B cell (primary cell): ENCODE measurements around the gene TSEN15. TPM values are rescaled to one million over a fixed set of nuclear protein-coding genes. Genes with fewer than 3 reads are reported as not detected.
"Not testable (repeated sequence)": the region's sequence is repeated elsewhere in the genome, so short reads cannot be mapped to it uniquely, and the experiment has no call there.

ENCODE experiments used
- ATAC-seq: fragments of 200-7000 bp; cut with Tn5 transposase; one replicate; pipeline ENCODE4 v1.10.0; 2021; ENCODE audit warnings: low read depth, mild to moderate bottlenecking, moderate number of reproducible peaks, moderate library complexity
- CTCF ChIA-PET: fragments of 350-600 bp; sonication (Branson Sonifier 250); formaldehyde crosslinking; loops from one replicate; lab custom pipeline; 2021; ENCODE audit warnings: antibody characterized with exemption, inconsistent platforms; lab: Charles Lee
- POLR2A ChIA-PET: fragments of 350-600 bp; sonication (Branson Sonifier 250); formaldehyde crosslinking; loops from one replicate; lab custom pipeline; 2021; ENCODE audit warnings: antibody characterized with exemption; lab: Charles Lee
- DNase-seq: peaks from one replicate; pipeline ENCODE4 v3.0.0; 2013
- H2AFZ ChIP-seq: 2 replicates; pipeline ENCODE4 v1.6.1; 2012; ENCODE audit warnings: mild to moderate bottlenecking, low read depth, low read length; ENCODE audit not compliant: insufficient read depth, poor library complexity, severe bottlenecking
- H3K27ac ChIP-seq, 2 donors: 1 replicate in 1 of 2; 2 replicates in 1 of 2; pipeline ENCODE4 v1.5.1; 2012 to 2013; ENCODE audit warnings: low read length in 2 of 2, mild to moderate bottlenecking in 2 of 2, moderate library complexity in 1 of 2
- H3K27me3 ChIP-seq, 4 experiments: fragments of 200-600 bp in 1 of 4; sonication (generic) in 1 of 4; replicated peaks in 1 of 4; 1 replicate in 2 of 4; 2 replicates in 2 of 4; pipeline versions ENCODE4 v1.6.1 to v1.7.0; 2013 to 2016; ENCODE audit warnings: low read length in 3 of 4, mild to moderate bottlenecking in 2 of 4, mixed read lengths in 1 of 4, moderate library complexity in 1 of 4; ENCODE audit not compliant: insufficient read depth in 4 of 4, control insufficient read depth in 3 of 4; ENCODE audit errors: control extremely low read depth in 1 of 4
- H3K36me3 ChIP-seq, 2 experiments: replicated peaks in 1 of 2; 1 replicate in 1 of 2; 2 replicates in 1 of 2; pipeline versions ENCODE4 v1.6.1 to v1.7.1; 2013; ENCODE audit warnings: low read length in 1 of 2; ENCODE audit not compliant: insufficient read depth in 2 of 2, control insufficient read depth in 1 of 2; ENCODE audit errors: control extremely low read depth in 1 of 2, extremely low read depth in 1 of 2
- H3K4me1 ChIP-seq, 2 donors: fragments of 200-600 bp in 1 of 2; sonication (generic) in 1 of 2; 1 replicate in 1 of 2; 2 replicates in 1 of 2; pipeline versions ENCODE4 v1.5.1 to v1.6.1; 2013 to 2017; ENCODE audit warnings: low read length in 2 of 2; ENCODE audit not compliant: control insufficient read depth in 2 of 2, insufficient read depth in 2 of 2
- H3K4me2 ChIP-seq: replicated peaks from 2 replicates; pipeline ENCODE3; 2012; ENCODE audit warnings: mild to moderate bottlenecking, low read depth, low read length; ENCODE audit not compliant: poor library complexity, severe bottlenecking
- H3K4me3 ChIP-seq, 5 experiments: fragments of 200-600 bp in 1 of 5; sonication (generic) in 1 of 5; 1 replicate in 3 of 5; 2 replicates in 2 of 5; pipeline versions ENCODE4 v1.5.1 to v1.7.0; 2011 to 2016; ENCODE audit warnings: low read length in 4 of 5, mild to moderate bottlenecking in 4 of 5, low read depth in 2 of 5, control low read depth in 1 of 5, moderate library complexity in 1 of 5; ENCODE audit not compliant: insufficient read depth in 1 of 5; ENCODE audit errors: control extremely low read depth in 1 of 5, extremely low read depth in 1 of 5
- H3K79me2 ChIP-seq: fragments of 200-600 bp; sonication (generic); one replicate; pipeline ENCODE4 v1.6.0; 2016; ENCODE audit warnings: low read length; ENCODE audit not compliant: control insufficient read depth, insufficient read depth
- H3K9ac ChIP-seq: fragments of 200-600 bp; sonication (generic); 2 replicates; pipeline ENCODE4 v1.6.1; 2017; ENCODE audit warnings: mild to moderate bottlenecking, low read length, moderate library complexity
- H3K9me3 ChIP-seq, 3 donors: one replicate each; pipeline versions ENCODE4 v1.6.1 to v1.7.1; 2013; ENCODE audit warnings: low read length in 2 of 3; ENCODE audit not compliant: control insufficient read depth in 2 of 3, insufficient read depth in 1 of 3; ENCODE audit errors: control extremely low read depth in 1 of 3
- H4K20me1 ChIP-seq: 2 replicates; pipeline ENCODE4 v1.6.0; 2012; ENCODE audit warnings: mild to moderate bottlenecking, low read length; ENCODE audit not compliant: insufficient read depth, control insufficient read depth, poor library complexity, severe bottlenecking
- H3K27ac Mint-ChIP-seq: one replicate; pipeline ENCODE4 v1.8.0; 2021; ENCODE audit warnings: mixed read lengths
- H3K27me3 Mint-ChIP-seq: one replicate; pipeline ENCODE4 v1.8.0; 2021; ENCODE audit warnings: mixed read lengths
- H3K4me1 Mint-ChIP-seq: one replicate; pipeline ENCODE4 v1.8.0; 2021; ENCODE audit warnings: mixed read lengths
- H3K4me3 Mint-ChIP-seq: one replicate; pipeline ENCODE4 v1.8.0; 2021; ENCODE audit warnings: mixed read lengths
- H3K9me3 Mint-ChIP-seq: one replicate; pipeline ENCODE4 v1.8.0; 2022; ENCODE audit warnings: mixed read lengths; ENCODE audit not compliant: insufficient read depth
- CTCF ChIP-seq: fragments of 200-600 bp; IDR thresholded peaks from one replicate; pipeline ENCODE4 v1.8.0; 2022; ENCODE audit warnings: antibody characterized with exemption, mild to moderate bottlenecking
- EZH2 ChIP-seq: IDR thresholded peaks from 2 replicates; pipeline ENCODE4 v1.6.1; 2012; ENCODE audit warnings: borderline replicate concordance, low read depth, mild to moderate bottlenecking, moderate library complexity, low read length; ENCODE audit not compliant: insufficient read depth, poor library complexity, severe bottlenecking
- WGBS: methylation state at CpG from one replicate; pipeline ENCODE4 v1.1.5; 2013; ENCODE audit warnings: missing lambda C conversion rate; ENCODE audit not compliant: insufficient coverage; 5-methylcytosine and 5-hydroxymethylcytosine counted together
- intact Hi-C: fragments of 100-400 bp; cut with micrococcal nuclease; formaldehyde crosslinking; loops from one replicate; pipeline ENCODE4 v1.10.0; 2022
- polyA plus RNA-seq: library from polyadenylated mRNA; depleted of rRNA; stranded (reverse); fragments of >200 nt; gene quantifications from 2 replicates; pipeline ENCODE4 v1.2.3, GENCODE V29; 2012
- total RNA-seq, 2 donors: library from RNA; stranded (reverse); fragments of 120-200 nt in 1 of 2; gene quantifications; 1 replicate in 1 of 2; 2 replicates in 1 of 2; pipeline versions ENCODE4 v1.2.3 to v1.2.4, GENCODE V29; 2013 to 2022

TSEN15 gene
- total and polyA plus RNA-seq, 2 donors (not counting 1 experiment from before 2014, with no cell fraction given): 15.5 to 25.2 TPM

DNA sequence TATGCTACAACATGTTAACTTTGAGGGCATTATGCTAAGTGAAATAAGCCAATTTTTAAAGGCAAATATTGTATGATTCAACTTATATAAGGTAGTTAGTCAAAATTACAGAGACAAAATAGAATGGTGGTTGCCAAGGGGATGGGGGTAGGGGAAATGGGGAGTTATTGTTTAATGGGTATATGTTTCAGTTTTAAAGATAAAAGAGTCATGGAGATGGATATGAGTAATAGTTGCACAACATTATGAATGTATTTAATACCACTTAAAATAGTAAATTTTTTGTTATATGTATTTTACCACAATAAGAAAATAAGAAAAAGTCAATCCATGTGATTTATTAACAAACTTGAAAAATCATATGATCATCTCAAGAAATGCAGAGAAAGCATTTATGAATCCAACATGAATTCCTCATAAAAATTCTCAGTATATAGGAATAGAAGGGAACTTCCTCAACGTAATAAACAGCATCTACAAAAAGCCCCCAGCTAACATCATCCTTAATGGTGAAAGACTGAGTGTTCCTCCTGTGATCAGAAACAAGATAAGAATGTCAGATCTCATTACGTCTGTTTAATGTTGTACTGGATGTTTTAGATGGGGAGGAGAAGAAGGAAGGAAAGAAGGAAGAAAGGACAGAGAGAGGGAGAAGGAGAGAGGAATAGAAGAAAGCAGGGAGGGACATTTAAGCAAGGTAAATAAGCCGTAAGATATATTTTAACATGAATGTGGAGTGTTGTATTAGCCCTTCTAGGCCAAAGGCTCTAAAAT, 6.7 kb upstream of the TSEN15 start:
- 50% methylated on average over 1 of the region's 3 CpGs for WGBS
- no peak for TF ChIP-seq CTCF
- no peak for TF ChIP-seq EZH2
- Mint-ChIP-seq H3K4me1 (no peaks in the 10 kb centered on the region), H3K9me3 (no peaks in the 10 kb centered on the region), H3K27ac (no peak overlapping the region), H3K4me3 (no peak overlapping the region), H3K27me3 (peaks cover 52% of the 10 kb centered on the region)
- H4K20me1 ChIP-seq: no peaks in the 10 kb centered on the region
- H2AFZ ChIP-seq: no peak overlapping the region
- no peaks in the 10 kb centered on the region for H3K79me2 ChIP-seq
- no peak overlapping the region for H3K9ac ChIP-seq
- H3K4me1 ChIP-seq: no peaks in the 10 kb centered on the region
- H3K4me2 ChIP-seq: no peak overlapping the region
- intact Hi-C loops: no loop called here
- peaks cover 0 to 1% (median 0%) of the 10 kb centered on the region in 3 donors for H3K9me3 ChIP-seq
- no peaks in the 10 kb centered on the region for H3K36me3 ChIP-seq
- no peak overlapping the region for H3K4me3 ChIP-seq
- H3K27ac ChIP-seq: no peak overlapping the region
- POLR2A ChIA-PET: no interaction called here
- CTCF ChIA-PET: no interaction called here
- no peak for DNase-seq
- H3K27me3 ChIP-seq: peaks cover 0 to 19% (median 6%) of the 10 kb centered on the region in 4 experiments
- ATAC-seq: no peak

DNA sequence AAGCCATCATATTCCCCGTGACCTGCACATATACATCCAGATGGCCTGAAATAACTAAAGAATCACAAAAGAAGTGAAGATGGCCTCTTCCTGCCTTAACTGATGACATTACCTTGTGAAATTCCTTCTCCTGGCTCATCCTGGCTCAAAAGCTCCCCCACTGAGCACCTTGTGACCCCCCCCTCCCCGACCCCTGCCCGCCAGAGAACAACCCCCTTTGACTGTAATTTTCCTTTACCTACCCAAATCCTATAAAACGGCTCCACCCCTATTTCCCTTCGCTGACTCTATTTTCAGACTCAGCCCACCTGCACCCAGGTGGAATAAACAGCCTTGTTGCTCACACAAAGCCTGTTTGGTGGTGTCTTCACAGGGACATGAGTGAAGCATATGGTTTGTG, 4.0 kb upstream of the TSEN15 start:
- H3K27me3 ChIP-seq, H3K4me3 ChIP-seq, H3K27ac Mint-ChIP-seq, DNase-seq, H3K9me3 ChIP-seq, H3K27ac ChIP-seq, H3K4me2 ChIP-seq, H3K9ac ChIP-seq, H3K36me3 ChIP-seq, H3K79me2 ChIP-seq, H3K4me3 Mint-ChIP-seq, CTCF ChIA-PET, POLR2A ChIA-PET, ATAC-seq, H3K9me3 Mint-ChIP-seq, H2AFZ ChIP-seq, intact Hi-C loops, H4K20me1 ChIP-seq: not testable (repeated sequence)
- H3K4me1 ChIP-seq: peaks cover 11 to 13% of the 10 kb centered on the region in 2 donors
- H3K4me1 Mint-ChIP-seq: peaks cover 20% of the 10 kb centered on the region
- 100% methylated on average over 2 of the region's 5 CpGs for WGBS
- peaks cover 40% of the 10 kb centered on the region for H3K27me3 Mint-ChIP-seq
